Mammary epithelial cell (primary cell): ENCODE data around the gene UNC13D.

Source experiments
- CTCF ChIP-seq, 2 donors: IDR thresholded peaks in 1 of 2; conservative IDR thresholded peaks in 1 of 2; 2 replicates each; pipeline ENCODE4 v1.5.1; 2011 to 2012; ENCODE audit warnings: inconsistent platforms in 2 of 2, low read length in 2 of 2, mild to moderate bottlenecking in 2 of 2, control low read depth in 1 of 2, low read depth in 1 of 2; ENCODE audit not compliant: insufficient read depth in 1 of 2; ENCODE audit errors: extremely low read depth in 1 of 2
- EZH2 ChIP-seq: IDR thresholded peaks from 2 replicates; pipeline ENCODE4 v1.6.1; 2012; ENCODE audit warnings: low read length, inconsistent platforms, borderline replicate concordance

- TF ChIP-seq CTCF (conservative IDR thresholded peaks at IDR 0.05 in 1 of 2, IDR thresholded peaks at IDR 0.05 in 1 of 2; ENCODE audit: extremely low read depth in 1 of 2, insufficient read depth in 1 of 2, low read depth in 1 of 2, low read length in 2 of 2) (no peak), EZH2 (no peak)
These were observed 30.3 kb upstream of the UNC13D start for GRCh38 chr17:75874323-75875181.
